Erythroblast (primary cell): Measurements from ENCODE around the gene DLL1.

Experiments
- GATA1 ChIP-seq: IDR thresholded peaks from 2 replicates; pipeline ENCODE4 v1.6.1; 2011; ENCODE audit warnings: low read depth, mild to moderate bottlenecking, control low read depth, low read length, moderate library complexity
- POLR2A ChIP-seq: IDR thresholded peaks from 2 replicates; pipeline ENCODE4 v1.6.1; 2011; ENCODE audit warnings: mild to moderate bottlenecking, low read length

- TF ChIP-seq POLR2A (no peak), GATA1 (no peak)
Observed at GRCh38 chr6:170248861-170249600, 41.8 kb downstream of the DLL1 start.
